DMS153 treated with DMSO at 0.1 percent for 48 hours (cell line): ENCODE results near the gene PBRM1.
"Not testable (repeated sequence)": the region's sequence is repeated elsewhere in the genome, so short reads cannot be mapped to it uniquely, and the experiment has no call there.

Experiments used
- DNase-seq: peaks from one replicate; lab custom pipeline; 2025; ENCODE audit not compliant: unreplicated experiment; lab: John Stamatoyannopoulos, UW

PBRM1 gene

DNA sequence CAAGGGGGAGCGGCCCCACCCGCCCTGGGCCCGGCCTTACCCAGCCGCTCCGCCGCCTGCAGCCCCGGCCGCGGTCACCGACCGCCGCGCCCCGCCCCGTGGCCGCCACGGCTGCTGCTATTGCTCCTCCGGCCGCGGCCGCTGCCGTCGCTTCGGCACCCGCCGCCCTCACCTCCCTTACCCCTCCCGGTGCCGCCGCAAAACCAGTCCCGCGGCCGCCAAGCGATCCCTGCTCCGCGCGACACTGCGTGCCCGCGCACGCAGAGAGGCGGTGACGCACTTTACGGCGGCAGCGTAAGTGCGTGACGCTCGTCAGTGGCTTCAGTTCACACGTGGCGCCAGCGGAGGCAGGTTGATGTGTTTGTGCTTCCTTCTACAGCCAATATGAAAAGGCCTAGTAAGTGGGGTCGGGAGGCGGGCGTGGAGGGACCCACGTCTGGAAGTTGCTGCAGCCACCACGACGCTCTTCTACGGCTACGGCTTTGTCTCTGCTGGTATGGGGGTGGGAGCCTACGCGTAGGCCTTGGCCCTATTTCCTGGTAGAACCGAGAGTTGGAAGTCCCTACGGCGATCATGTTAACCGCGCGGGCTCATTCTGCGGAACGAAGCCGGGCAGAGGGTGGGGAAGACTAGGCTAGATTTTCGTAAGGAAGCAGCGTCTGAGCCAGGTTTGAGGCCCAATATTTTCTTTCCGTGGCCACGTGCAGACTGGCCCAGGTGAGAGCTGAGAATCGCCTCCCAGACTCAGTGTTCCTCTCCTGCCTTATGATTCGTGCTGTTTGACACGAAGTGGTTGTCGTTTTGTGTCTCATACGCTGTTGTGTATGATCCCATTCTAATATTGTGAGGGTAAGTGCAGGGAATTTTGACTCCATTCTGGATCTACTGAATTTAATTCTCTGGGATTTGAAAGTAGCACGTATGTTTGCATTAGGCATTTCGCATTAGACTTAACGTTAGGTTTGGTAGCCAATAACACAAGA is at the start of gene PBRM1, which contains the start of gene GNL3:
Gene PBRM1, minus strand, starts transcription at position 205 of the 983 bp plus-strand sequence.
Gene GNL3, plus strand, starts transcription at position 324 of the 983 bp plus-strand sequence. Its CDS starts 61 bp downstream, at position 385.
- peak; percentile 20 for DNase-seq

DNA sequence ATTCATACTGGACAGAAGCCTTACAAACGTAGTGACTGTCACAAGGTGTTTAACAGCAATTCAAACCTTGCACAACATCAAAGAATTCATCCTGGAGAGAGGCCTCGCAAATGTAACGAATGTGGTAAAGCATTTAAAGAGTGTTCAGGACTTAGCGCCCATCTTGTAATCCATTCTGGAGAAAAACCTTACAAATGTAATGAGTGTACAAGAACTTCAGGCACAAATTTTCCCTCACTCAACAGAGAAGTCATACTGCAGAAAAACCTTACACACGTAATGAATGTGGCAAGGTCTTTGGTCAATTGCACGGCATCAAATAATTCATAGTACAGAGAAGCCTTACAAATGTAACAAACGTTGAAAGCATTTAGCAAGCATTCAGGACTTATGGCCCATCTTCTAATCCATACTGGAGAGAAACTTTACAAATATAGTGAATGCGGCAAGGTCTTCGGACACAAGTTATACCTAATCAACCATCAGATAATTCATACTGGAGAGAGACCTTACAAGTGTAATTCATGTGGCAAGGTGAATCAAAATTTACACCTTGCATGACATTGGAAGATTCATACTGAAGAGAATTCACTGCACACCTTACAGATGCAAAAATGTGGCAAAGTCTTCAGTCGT is 47.7 kb upstream of the PBRM1 start:
- no peak for DNase-seq

DNA sequence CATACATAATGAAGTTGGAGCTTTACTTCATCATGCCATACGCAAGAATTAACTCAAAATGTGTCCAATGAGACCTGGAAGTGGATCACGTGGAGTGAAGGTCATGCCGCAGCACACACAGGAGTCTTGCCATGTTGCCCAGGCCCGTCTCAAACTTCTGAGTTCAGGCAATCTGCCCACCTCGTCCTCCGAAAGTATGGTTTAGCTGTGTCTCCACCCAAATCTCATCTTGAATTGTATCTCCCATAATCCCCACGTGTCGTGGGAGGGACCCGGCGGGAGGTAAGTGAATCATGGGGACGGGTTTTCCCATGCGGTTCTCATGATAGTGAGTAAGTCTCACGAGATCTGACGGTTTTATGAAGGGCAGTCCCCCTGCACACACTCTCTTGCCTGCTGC is 45.9 kb upstream of the PBRM1 start:
- DNase-seq, result no peak

DNA sequence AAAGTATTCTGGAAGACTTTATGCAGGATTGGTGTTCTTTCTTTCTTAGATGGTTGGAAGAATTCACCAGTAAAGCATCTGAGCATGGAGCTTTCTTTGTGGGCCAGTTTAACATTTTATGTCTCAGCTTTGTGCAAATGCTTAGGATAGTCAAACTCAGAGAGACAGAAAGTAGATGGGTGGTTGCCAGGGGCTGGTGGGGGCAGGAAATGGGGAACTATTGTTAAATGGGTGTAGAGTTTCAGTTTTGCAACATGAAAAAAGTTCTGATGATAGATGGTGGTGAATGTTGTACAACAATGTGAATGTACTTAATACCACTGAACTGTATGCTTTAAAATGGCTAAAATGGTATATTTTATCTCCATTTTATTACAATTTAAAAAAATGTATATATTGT is 45.0 kb upstream of the PBRM1 start:
- no peak for DNase-seq

DNA sequence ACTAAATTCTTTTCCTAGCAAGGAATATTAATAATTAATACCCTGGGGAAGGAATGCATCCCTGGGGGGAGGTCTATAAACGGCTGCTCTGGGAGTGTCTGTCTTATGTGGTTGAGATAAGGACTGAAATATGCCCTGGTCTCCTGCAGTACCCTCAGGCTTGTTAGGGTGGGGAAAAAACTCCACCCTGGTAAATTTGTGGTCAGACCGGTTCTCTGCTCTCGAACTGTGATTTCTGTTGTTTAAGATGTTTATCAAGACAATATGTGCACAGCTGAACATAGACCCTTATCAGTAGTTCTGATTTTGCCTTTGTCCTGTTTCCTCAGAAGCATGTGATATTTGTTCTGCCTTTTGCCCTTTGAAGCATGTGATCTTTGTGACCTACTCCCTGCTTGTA is 43.0 kb upstream of the PBRM1 start:
- not testable (repeated sequence) for DNase-seq

DNA sequence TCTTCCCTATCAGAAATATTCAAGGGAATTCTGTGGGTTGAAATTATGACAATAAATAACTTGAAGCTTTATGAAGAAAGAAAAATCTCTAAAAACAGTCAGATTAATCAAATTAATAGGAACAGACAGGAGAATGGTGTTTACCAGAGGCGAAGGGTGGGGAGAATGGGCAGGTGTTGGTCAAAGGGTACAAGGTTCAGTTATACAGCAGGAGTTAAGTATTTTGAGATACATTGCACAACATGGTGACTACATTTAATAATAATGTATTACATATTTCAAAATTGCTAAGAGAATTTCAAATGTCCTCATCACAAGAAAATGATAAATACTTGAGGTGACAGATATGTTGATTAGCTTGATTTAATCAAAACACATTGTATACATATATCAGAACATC is 38.8 kb upstream of the PBRM1 start:
- no peak for DNase-seq

DNA sequence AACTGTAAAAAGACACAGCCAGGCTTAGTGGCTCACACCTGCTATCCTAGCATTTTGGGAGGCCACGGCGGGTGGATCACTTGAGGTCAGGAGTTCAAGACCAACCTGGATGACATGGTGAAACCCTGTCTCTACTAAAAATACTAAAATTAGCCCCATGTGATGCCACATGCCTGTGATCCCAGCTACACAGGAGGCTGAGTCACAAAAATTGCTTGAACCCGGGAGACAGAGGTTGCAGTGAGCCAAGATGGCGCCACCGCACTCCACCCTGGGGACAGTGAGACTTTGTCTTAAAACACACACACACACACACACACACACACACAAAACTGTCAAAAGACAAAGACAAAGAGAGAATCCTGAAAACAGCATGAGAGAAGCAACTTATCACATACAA is 38.2 kb upstream of the PBRM1 start:
- DNase-seq, result no peak

DNA sequence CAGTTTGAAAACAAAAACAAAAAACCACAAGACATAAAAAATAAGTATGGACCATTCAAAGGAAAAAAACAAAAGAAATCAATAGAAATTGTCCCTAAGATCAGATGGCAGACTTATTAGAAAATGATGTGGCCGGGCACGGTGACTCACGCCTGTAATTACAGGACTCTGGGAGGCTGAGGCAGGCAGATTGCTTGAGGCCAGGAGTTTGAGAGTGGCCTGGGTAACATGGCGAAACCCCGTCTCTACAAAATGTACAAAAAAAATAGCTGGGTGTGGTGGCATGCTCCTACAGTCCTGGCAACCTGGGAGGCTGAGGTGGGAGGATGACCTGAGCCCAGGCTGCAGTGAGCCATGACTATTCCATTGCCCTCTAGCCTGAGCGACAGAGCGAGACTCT is 36.8 kb upstream of the PBRM1 start:
- DNase-seq, result no peak

DNA sequence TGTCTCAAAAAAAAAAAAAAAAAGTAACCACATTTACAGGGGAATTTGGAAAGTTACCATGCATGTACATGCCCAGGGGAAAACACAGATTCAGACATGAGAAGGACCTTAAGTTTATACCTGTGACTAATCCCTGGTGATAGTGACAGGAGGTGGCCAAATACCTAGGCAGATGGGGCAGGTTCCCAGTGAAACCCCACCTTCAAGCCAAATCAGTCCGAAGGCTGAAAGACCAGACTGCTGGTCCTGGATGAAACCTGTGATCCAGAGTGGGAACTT is 36.0 kb upstream of the PBRM1 start:
- DNase-seq, result no peak

DNA sequence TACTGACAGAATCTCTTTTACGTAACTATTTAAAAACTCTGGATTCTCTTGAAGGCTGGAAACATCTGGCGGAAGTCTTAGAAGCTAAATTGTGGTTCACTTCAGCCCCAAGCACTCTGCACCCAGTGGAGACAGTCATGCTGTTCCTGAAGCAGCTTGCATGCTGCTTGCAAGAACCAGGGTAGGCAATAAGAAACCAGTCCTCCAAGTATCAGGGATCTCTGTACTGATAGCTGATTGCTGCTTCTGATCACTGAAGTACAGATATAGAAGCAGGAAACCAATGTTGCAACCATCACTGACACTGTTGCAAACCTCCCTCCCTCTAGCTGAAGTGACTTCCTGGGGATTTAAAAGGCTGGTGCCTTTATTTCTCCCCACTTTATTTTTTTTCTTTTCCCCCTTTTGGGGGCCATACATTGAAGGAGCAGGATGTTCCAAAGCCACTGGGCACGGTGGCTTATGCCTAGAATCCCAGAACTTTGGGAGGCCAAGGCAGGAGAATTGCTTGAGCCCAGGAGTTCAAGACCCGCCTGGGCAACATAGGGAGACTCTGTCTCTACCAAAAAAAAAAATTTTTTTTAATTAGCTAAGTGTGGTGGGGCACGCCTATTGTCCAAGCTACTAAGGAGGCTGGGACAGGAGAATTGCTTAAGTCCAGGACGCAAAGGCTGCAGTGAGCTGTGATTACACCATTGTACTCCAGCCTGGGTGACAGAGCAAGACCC is 35.5 kb upstream of the PBRM1 start:
- DNase-seq, result no peak

DNA sequence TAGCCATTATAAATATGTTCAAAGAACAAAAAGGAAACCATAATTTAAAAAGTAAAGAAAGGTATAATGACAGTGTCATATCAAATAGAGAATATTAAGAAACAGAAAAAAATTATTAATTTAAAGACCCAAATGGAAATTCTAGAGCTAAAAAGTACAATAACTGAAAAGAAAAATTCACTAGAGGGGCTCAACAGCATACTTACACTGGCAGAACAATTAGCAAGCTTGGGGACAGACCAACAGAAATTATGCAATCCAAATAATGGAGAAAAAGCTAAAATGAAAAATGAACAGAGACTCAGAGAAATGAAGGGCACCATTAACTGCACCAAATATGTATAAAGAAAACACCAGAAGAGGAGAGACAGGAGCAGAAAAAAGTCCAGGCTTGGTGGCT is 33.9 kb upstream of the PBRM1 start:
- DNase-seq, result no peak

DNA sequence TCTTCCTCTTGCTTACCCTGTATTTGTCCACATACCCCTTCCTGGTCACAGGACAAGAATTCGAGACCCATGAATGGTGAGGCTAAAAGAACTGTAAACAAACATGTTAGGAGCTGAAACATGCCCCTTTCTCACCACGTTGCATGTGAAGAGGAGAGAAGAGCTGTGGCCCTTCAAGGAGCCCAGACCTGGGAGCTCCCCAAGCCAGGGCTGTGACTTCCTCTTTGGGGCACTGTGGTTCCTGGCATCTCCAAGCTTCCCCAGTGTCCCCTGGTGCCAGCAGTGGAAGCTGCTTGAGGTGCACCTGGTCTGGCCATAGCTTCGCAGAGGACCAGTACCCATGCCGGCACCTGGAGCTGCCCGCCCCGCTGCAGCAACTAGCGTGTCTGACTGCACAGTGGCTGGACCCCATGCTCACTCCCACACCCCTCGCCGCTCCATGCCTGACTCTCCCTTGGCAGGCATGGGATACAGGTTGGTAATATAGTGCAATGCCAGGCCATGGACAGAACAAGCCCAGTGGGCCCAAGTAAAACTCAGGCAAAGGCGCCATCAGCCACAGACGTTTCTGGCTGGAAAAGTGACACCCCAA is 30.1 kb upstream of the PBRM1 start:
- no peak for DNase-seq

DNA sequence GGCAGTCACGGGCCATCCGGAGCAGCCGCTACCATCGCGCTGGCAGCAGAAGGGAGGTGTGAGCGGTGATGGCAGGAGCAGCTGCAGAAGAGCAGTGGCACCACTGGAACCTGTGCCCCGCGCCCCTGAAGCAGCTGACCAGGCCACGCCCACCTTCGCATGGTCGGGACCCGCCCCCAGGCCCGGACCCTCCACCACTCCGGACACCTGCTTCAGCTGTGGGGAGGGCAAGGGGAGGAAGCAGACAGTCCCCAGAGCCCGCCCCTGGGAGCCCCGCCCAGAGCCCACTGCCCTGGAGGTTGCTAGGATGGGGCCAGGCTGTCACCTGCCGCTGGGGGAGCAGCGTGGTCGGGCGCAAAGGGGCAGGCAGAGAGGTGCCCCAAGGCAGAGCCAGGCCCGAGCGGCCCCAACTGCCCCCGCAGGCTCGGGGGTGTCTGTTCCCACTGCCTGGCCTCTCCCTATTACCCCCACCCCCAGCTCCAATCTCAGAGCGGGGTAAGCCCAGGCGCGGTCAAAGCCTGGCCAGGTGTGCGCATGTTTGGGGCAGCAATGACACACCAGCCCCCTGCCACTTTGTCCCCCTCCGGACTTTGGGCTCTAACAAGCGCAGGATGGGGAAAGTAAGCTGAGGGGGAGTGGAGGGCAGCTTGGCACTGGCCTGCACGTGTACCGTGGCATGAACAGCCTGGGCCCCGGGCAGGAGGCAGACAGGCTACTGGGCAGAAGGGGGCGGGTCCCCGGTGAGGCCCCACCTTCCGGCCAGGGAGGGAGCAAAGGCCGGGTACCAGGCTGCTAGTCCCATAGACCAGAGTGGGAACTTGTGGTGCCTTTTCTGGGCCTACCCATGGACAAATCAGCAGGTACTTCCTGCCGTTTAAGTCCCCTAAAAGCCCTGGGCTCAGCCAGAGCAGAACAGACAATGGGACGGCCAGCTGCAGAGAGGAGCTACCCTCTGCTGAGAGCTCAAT is 28.9 kb upstream of the PBRM1 start:
- DNase-seq, result no peak

DNA sequence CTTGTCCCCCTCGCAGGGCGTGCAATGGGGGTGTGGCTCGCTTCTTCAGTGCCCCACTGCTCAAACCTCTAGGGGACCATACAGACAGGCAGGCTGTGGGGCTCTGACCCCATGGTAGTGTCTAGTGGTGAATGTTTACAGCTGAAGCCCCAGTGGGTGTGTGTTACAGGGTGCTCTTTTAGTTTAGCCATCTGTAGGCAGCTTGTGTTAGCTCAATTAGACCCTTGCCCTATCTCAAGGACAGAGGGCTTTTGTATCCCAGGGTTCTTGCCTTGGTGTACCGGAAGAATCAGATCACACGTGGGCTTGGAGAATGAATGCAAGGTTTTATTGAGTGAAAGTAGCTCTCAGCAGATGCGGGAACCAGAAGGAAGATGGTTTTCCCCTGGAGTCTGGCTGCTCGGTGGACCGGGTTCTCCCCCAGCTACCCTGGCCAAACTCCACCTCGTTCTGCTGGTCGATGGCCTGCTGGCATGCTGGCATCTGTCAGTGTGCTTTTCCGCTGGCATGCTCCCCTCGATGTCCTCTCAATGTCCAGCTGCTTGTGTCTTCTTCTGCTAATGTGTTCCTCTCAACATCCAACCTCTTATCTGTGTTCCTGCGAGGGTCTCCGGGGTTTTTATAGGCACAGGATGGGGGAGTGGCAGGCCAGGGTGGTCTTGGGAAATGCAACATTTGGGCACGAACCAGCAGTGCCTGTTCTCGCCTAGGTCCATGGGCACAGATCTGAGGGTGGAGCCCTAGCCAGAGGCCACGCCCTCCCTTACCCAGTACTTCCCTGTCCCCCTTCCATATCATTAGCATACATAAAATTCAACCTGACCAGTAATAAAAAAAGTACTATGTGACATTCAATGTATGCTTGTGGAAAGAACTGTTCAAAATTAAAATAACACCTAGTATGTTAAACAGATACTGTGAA is 26.8 kb upstream of the PBRM1 start:
- no peak for DNase-seq

DNA sequence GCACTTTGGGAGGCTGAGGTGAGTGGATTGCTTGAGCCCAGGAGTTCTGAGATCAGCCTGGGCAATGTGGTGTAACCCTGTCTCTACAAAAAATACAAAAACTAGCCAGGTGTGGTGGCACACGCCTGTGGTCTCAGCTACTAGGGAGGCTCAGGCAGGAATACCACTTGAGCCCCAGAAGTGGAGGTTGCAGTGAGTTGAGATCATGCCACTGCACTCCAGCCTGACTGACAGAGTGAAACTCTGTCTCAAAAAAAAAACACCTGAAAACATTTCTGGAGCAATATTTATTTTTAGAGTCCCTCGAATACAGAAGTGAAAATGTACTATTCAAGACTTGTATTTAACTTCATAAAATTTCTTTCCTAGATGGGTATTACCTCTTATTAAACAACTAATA is 24.8 kb upstream of the PBRM1 start:
- no peak for DNase-seq

DNA sequence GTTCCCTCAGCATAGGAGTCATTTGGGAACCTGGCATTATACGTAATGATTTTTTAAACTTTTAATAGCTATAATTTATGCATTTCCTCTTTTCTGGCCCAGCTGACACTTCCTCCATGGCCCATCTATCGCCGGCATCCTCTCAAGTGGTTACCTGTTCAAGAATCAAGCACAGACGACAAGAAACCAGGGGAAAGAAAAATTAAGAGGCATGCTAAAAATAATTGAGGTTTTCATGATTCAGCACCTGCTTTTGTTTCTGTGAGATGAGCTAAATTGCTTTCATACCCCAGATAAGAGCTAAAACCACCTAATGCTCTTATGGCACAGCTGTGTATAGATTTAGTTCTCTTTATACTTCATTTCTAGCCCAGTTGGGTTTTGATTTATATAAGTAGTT is 21.9 kb upstream of the PBRM1 start:
- no peak for DNase-seq

DNA sequence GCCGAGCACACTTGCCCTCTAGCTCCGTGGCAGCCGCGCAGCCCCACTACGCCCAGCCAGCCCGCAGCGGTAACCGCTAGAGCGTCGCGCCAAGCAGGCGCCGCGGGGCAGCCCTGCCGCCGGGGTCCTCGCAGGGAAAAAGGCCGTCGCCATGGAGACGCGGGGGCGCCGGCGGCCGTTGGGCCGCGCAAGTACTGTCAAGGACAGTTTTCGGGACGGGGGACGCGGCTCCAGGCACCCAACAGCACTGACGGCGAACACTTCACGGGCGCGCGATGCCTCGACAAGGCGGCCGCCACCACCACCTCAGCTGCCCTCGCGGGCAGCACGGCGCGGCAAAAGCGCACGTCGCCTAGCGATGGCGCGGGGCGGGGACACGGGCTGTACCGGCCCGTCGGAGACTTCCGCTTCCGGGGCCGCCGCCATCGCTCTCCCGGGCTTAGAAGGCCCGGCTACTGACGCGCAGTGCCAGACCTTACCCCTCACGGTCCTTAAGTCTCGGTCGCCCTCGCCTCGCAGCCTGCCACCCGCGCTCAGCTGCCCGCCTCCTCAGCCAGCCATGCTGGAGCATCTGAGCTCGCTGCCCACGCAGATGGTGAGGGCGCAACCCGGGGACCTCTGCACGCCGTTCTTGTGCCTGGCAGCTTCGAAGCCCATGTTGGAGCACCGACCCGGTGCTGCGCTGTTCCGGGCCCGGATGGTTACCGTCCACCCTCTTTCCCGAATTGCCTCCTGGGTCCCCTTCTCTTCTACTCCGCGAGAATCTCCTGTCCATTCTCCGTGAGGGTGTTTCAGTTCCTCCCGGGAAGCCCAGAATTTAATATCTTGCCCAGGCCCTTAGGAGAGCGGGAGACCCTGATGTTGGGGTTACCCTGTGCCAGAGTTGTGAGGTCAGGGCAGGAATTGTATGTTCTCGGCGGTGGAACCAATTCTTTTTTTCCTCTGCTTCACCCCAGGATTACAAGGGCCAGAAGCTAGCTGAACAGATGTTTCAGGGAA is 20.3 kb upstream of the PBRM1 start, which contains the start of the genes GLT8D1 and SPCS1:
Gene GLT8D1, minus strand, starts transcription at position 104 of the 999 bp plus-strand sequence. CDS start 5,331 bp downstream, outside the sequence.
Gene SPCS1, plus strand, starts transcription at position 419 of the 999 bp plus-strand sequence. Its CDS starts 141 bp downstream, at position 560.
- peak; percentile 46 for DNase-seq

DNA sequence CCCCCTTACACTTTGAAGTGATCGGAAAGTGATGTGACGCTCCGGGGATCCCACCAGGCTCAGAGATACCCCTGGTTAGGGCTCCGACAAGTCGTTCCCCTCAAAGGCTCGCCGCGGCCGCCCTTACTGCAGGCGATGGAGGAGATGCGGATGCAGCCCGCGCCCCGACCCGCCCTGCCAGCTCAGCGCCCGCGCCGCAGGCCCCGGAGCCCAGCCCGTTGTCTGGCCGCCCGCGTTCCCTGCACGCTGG is 19.6 kb upstream of the PBRM1 start:
- DNase-seq, result no peak
